ENCODE data around the gene PRSS27.

DNA sequence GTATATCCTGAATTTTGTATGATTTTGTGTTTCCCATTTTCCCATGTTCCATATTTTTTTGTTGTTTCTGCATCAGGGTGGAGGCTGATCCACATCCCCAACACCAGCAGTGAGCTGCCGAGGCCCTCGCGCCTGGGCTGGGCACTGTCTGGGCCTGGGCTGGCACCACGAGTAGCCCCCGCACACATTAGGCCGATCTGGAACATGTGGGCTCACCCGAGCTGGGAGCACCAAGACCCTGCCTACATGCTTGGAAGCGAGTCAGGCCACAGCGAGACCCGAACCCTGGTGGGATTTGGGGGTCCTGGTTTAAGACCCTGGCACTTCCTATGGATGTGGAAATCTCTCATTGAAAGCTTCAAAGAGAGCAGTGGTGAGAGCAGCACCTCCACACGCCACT, 29.2 kb downstream of the PRSS27 start:
- TF ChIP-seq POLR2A (IDR thresholded peaks at IDR 0.05), result no peak
- TF ChIP-seq, protein P1, sequence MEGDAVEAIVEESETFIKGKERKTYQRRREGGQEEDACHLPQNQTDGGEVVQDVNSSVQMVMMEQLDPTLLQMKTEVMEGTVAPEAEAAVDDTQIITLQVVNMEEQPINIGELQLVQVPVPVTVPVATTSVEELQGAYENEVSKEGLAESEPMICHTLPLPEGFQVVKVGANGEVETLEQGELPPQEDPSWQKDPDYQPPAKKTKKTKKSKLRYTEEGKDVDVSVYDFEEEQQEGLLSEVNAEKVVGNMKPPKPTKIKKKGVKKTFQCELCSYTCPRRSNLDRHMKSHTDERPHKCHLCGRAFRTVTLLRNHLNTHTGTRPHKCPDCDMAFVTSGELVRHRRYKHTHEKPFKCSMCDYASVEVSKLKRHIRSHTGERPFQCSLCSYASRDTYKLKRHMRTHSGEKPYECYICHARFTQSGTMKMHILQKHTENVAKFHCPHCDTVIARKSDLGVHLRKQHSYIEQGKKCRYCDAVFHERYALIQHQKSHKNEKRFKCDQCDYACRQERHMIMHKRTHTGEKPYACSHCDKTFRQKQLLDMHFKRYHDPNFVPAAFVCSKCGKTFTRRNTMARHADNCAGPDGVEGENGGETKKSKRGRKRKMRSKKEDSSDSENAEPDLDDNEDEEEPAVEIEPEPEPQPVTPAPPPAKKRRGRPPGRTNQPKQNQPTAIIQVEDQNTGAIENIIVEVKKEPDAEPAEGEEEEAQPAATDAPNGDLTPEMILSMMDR (IDR thresholded peaks at IDR 0.05), result no peak
